Testis (tissue), 5 donors: ENCODE data around the gene ACKR4. TPM values are rescaled to one million over a fixed set of nuclear protein-coding genes. Genes with fewer than 3 reads are reported as not detected.

Experiments
- DNase-seq: peaks from one replicate; pipeline ENCODE4 v3.0.0-alpha.2; 2019
- H3K27ac ChIP-seq, 2 donors: fragments of 200-600 bp; sonication (generic); one replicate each; pipeline ENCODE4 v1.5.1; 2019
- H3K27me3 ChIP-seq: fragments of 200-600 bp; sonication (generic); one replicate; pipeline ENCODE4 v1.5.1; 2019
- H3K36me3 ChIP-seq: fragments of 200-600 bp; sonication (generic); one replicate; pipeline ENCODE4 v1.5.1; 2017; ENCODE audit warnings: low read depth; ENCODE audit errors: missing control alignments
- H3K4me1 ChIP-seq: fragments of 200-600 bp; sonication (generic); one replicate; pipeline ENCODE4 v1.5.1; 2019
- H3K4me3 ChIP-seq, 2 donors: fragments of 200-600 bp; sonication (generic); one replicate each; pipeline ENCODE4 v1.5.1; 2017 to 2019
- H3K9me3 ChIP-seq: fragments of 200-600 bp; sonication (generic); one replicate; pipeline ENCODE4 v1.5.1; 2017
- CTCF ChIP-seq, 3 experiments: fragments of 450-650 bp in 2 of 3; fragments of 200-600 bp in 1 of 3; sonication (generic) in 1 of 3; IDR thresholded peaks; one replicate each; pipeline ENCODE4 v1.5.1; 2016 to 2019; ENCODE audit warnings: antibody characterized with exemption in 3 of 3, mild to moderate bottlenecking in 2 of 3, moderate library complexity in 1 of 3
- POLR2A ChIP-seq: fragments of 450-650 bp; IDR thresholded peaks from one replicate; pipeline ENCODE4 v1.6.1; 2017; ENCODE audit warnings: antibody characterized with exemption, mild to moderate bottlenecking, moderate library complexity
- WGBS, 2 donors: methylation state at CpG; one replicate each; pipeline ENCODE4 v1.1.5; 2018; 5-methylcytosine and 5-hydroxymethylcytosine counted together
- intact Hi-C: fragments of 100-400 bp; cut with DNase I; formaldehyde crosslinking; loops from one replicate; pipeline ENCODE4 v1.15.1; 2023; ENCODE audit warnings: low total_unique reads
- long read RNA-seq, 2 donors: transcript quantifications; one replicate each; lab custom pipeline, GENCODE V29; 2026
- polyA plus RNA-seq: library from polyadenylated mRNA; stranded (reverse); fragments of 350-450 nt; fragmentation: Illumina TruSeq; extraction: RNeasy Lipid Tissue Mini Kit (QIAGEN cat#74804); gene quantifications from one replicate; pipeline ENCODE4 v1.2.3, GENCODE V29; 2014; ENCODE audit warnings: low read depth, low replicate concordance; ENCODE audit not compliant: insufficient read depth
- total RNA-seq, 2 donors: library from RNA; depleted of rRNA; stranded (reverse); fragments of >200 nt; gene quantifications; one replicate each; pipeline ENCODE4 v1.2.3, GENCODE V29; 2016

The ACKR4 gene
- total RNA-seq: under 1 TPM in 1 of 2 donors, not detected in 1; 0.16 TPM
- 1.2 TPM for polyA plus RNA-seq
- long read RNA-seq, donor 1, partial matches to known transcripts: 18 of 18 reads
- long read RNA-seq, donor 1, other reads (novel, unspliced or antisense): 0 of 18 reads
- long read RNA-seq, donor 2: 0 reads

GRCh38 chr3:132596816-132597433 lies at the start of gene ACKR4:
Gene ACKR4, plus strand, starts transcription at chr3:132597270. Its CDS starts 3,128 bp downstream, at chr3:132600398.
- WGBS, 2 donors: 50 to 52% methylated on average over 2 of the region's 2 CpGs
- intact Hi-C loops: no loop called here
- no peak within 1 kb of the TSS for H3K27ac ChIP-seq

GRCh38 chr3:132549169-132549568 lies 47.9 kb upstream of the ACKR4 start:
- 76 to 85% methylated on average over 8 of the region's 8 CpGs for WGBS, 2 donors
- no peak overlapping the region for H3K27ac ChIP-seq
- H3K4me1 ChIP-seq: peaks cover 11% of the 10 kb centered on the region
- H3K9me3 ChIP-seq: no peaks in the 10 kb centered on the region
- intact Hi-C loops: no loop called here
- no peaks in the 10 kb centered on the region for H3K27me3 ChIP-seq
- no peak overlapping the region for H3K4me3 ChIP-seq
- no peaks in the 10 kb centered on the region for H3K36me3 ChIP-seq
- TF ChIP-seq CTCF (IDR thresholded peaks at IDR 0.05) (no peak), POLR2A (no peak)
- no peak for DNase-seq

More at GRCh38 chr3:132596816-132597433, at the start of gene ACKR4:
- Histone ChIP-seq H3K9me3 (no peaks in the 10 kb centered on the region), H3K27me3 (no peaks in the 10 kb centered on the region), H3K36me3 (no peaks in the 10 kb centered on the region), H3K4me1 (no peaks in the 10 kb centered on the region), H3K4me3 (no peak within 1 kb of the TSS)
- TF ChIP-seq CTCF (IDR thresholded peaks at IDR 0.05) (no peak), POLR2A (no peak)
- no peak for DNase-seq

- Histone ChIP-seq H3K36me3 (no peaks in the 10 kb centered on the region), H3K4me3 (no peak overlapping the region), H3K27ac (no peak overlapping the region), H3K4me1 (peaks cover 11% of the 10 kb centered on the region), H3K27me3 (no peaks in the 10 kb centered on the region), H3K9me3 (no peaks in the 10 kb centered on the region)
- no peak for DNase-seq
- intact Hi-C loops: no loop called here
- no peak for TF ChIP-seq POLR2A
- no peak for TF ChIP-seq CTCF (IDR thresholded peaks at IDR 0.05)
Observed at GRCh38 chr3:132549890-132550578, 47.0 kb upstream of the ACKR4 start.

GRCh38 chr3:132550579-132551305 lies 46.3 kb upstream of the ACKR4 start:
- Histone ChIP-seq H3K36me3 (no peaks in the 10 kb centered on the region), H3K27me3 (no peaks in the 10 kb centered on the region), H3K4me3 (no peak overlapping the region), H3K27ac (no peak overlapping the region), H3K4me1 (peaks cover 11% of the 10 kb centered on the region), H3K9me3 (no peaks in the 10 kb centered on the region)
- WGBS, 2 donors: 54 to 66% methylated on average over 3 of the region's 3 CpGs
- DNase-seq: no peak
- intact Hi-C loops: no loop called here
- TF ChIP-seq CTCF (IDR thresholded peaks at IDR 0.05): no peak
